HEK293T (cell line): ENCODE measurements around the gene ENDOG.

Experiments used
- BHLHE40 ChIP-seq: fragments of 450-650 bp; IDR thresholded peaks from 2 replicates; pipeline ENCODE4 v1.6.1; 2016; ENCODE audit warnings: mild to moderate bottlenecking, moderate library complexity, borderline replicate concordance
- FOXA1 ChIP-seq: fragments of 450-650 bp; IDR thresholded peaks from 2 replicates; pipeline ENCODE4 v1.6.1; 2016; ENCODE audit warnings: mild to moderate bottlenecking
- FOXM1 ChIP-seq: fragments of 450-650 bp; IDR thresholded peaks from 2 replicates; pipeline ENCODE4 v1.6.1; 2017; ENCODE audit warnings: mild to moderate bottlenecking, borderline replicate concordance
- HDGF ChIP-seq: fragments of 450-650 bp; IDR thresholded peaks from 2 replicates; pipeline ENCODE4 v1.6.1; 2017; ENCODE audit warnings: antibody characterized with exemption, borderline replicate concordance
- NFRKB ChIP-seq: fragments of 450-650 bp; IDR thresholded peaks from 2 replicates; pipeline ENCODE4 v1.6.1; 2016; ENCODE audit warnings: mild to moderate bottlenecking, moderate library complexity
- SP1 ChIP-seq: fragments of 450-650 bp; IDR thresholded peaks from 2 replicates; pipeline ENCODE4 v1.6.1; 2017
- TARDBP ChIP-seq: fragments of 450-650 bp; IDR thresholded peaks from 2 replicates; pipeline ENCODE4 v1.6.1; 2016
- ZNF384 ChIP-seq: fragments of 450-650 bp; IDR thresholded peaks from 2 replicates; pipeline ENCODE4 v1.6.1; 2016

DNA sequence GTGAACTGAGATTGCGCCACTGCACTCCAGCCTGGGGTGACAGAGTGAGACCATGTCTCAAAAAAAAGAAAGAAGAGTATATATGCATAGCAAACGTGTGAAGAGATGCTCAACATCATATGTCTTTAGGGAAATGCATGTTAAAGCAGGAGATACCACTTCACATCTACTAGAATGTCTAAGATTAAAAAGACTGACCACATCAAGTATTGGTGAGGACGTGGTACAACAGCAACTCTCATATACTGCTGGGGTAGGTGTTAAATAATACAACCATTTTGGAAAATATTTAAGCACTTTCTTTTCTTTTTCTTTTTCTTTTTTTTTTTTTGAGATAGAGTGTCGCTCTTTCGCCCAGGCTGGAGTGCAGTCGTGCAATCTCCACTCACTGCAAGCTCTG lies 32.9 kb upstream of the ENDOG start:
- TF ChIP-seq BHLHE40, result no peak
- TF ChIP-seq NFRKB, result no peak
- no peak for TF ChIP-seq HDGF
- TF ChIP-seq FOXA1, result no peak
- no peak for TF ChIP-seq FOXM1
- no peak for TF ChIP-seq SP1
- no peak for TF ChIP-seq ZNF384
- TF ChIP-seq TARDBP, result no peak
